ENCODE results near the gene ALG11.
"Not testable (repeated sequence)": the region's sequence is repeated elsewhere in the genome, so short reads cannot be mapped to it uniquely, and the experiment has no call there.

The ALG11 gene

DNA sequence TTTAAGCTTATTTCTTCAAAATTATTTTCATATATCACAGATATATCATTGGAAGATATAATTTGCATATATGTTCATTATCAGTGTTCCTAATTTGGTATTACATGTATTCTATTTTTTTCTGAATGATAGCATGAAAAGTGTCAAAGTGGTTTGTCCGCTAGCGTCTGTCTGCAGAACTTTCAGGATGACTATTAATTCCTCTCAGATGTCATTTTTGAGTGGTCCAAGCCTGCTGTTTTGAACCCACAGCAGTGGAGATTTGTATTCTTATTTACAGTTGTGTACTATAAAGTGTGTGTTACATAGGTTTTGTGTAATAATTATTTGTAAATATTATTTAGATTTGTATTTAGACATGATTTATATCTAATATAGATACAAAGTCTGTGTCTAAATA is 20.8 kb downstream of the ALG11 start:
- DNase-seq: no peak

DNA sequence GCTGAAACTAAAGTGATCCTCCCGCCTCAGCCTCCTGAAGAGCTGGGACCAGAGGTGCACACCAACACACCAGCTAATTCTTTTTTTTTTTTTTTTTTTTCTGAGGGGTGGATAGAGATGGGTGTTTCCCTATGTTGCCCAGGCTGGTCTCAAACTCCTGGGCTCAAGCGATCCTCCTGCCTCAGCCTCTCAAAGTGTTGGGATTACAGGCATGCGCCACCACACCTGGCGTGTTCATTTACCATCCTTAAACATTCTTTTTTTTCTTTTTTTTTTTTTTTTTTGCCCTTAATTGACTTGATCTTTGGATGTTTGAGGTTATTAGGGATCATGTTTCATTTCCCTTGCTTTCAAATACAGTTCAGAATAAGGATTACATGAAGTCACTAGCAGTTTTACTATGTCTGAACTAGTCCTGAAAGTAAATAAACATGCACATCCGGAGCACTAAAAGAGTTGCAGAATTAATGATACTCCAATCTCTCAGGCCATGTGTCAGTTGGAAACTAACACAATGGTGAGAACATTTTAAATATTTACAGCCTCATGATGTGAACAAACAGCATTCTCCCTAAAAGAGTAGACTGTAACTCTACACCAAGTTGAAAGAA is 22.5 kb downstream of the ALG11 start:
- DNase-seq: no peak

DNA sequence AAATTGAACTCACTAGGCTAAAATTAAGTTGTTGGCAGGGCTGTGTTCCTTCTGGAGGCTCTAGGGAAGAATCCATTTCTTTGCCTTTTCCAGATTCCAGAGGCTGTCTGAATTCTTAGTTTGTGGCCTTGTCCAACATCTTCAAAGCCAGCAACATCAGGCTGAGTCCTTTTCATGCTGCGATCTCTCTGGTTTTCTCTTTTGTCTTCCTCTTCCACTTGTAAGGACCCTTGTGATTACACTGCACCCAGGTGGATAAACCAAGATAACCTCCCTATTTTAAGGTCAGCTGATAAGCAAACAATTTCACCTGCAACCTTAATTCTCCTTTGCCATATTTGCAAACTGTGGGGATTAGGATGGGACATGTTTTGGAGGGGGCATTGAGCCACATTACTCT is 23.8 kb downstream of the ALG11 start:
- DNase-seq: no peak

DNA sequence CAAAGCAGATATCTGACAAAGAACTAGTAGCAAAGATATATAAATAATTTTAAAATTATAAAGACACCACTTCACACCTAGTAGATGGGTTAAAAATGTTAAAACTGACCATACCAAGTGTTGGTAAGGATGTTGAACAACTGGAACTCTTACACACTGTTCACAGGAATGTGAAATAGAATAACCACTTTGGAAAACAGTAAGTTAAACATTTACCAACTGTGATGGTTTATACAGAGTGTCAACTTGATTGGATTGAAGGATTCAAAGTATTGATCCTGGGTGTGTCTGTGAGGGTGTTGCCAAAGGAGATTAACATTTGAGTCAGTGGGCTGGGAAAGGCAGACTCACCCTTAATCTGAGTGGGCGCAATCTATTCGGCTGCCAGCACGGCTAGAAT is 31.5 kb downstream of the ALG11 start:
- no peak for DNase-seq

DNA sequence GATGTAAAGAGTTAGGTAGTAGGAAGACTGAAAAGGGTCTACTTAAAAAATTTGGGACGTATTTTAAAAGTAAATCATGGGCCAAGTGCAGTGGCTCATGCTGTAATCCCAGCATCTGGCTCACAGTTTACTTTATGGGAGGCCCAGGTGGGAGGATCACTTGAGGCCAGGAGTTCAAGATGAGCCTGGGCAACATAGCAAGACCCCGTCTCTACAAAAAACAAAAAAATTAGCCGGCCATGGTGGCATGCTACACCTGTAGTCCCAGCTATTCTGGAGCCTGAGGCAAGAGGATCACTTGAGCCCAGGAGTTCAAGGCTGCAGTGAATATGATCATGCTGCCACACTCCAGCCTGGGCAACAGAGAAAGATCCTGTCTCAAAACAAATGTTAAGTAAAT is 35.3 kb downstream of the ALG11 start:
- DNase-seq: no peak

DNA sequence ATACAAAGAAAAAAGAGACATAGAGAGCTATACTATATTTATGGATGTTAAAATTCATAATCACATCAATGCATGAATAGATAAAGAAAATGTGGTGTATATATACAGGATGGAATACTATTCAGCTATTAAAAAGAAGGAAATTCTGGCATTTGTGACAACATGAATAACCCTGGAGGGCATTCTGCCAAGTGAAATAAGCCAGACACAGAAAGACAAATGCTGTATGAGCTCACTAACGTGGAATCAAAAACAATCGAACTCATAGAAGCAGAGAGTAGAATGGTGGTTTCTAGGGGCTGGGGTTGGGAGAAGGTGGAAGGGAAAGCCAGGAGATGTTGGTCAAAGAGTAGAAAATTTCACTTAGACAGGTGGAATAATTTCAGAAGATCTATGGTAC is 36.3 kb downstream of the ALG11 start:
- no peak for DNase-seq

DNA sequence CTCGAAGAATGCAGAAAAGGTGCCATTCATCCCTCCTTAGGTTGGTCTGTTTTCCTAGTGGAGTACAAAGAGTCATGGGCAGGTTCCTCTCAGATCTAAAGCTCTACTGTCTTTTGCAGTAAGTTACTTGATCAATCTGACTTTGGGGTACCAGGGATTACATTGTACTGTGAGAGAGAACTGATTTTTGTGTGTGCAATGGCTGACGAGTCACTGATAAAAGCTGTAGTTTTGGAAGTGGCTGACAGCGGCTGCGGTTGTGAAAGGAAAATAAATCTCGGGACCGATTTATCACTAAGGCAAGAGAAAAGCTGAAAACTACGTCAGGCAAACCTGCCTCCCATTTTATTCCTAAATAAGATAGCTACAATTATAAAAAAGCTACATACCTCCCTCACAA is 39.2 kb downstream of the ALG11 start:
- no peak for DNase-seq

DNA sequence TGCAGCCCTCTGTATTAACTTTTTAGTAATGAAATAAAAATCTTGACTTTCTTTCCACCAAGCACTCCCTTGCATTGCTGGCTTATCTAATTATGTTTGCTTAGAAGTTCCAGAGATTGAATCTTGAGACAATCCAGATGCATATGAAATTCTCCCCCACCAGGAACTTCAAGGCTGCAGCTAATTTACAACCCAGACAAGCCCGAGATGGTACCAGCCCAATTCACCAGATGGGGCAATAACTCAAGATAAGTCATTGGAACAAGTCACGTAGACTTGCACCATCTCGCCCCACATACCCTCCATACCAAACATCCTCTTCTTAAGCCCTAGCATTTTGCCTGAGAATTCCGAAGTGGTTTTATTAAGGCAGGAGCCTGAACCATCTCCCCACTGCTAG is 41.3 kb downstream of the ALG11 start:
- no peak for DNase-seq

DNA sequence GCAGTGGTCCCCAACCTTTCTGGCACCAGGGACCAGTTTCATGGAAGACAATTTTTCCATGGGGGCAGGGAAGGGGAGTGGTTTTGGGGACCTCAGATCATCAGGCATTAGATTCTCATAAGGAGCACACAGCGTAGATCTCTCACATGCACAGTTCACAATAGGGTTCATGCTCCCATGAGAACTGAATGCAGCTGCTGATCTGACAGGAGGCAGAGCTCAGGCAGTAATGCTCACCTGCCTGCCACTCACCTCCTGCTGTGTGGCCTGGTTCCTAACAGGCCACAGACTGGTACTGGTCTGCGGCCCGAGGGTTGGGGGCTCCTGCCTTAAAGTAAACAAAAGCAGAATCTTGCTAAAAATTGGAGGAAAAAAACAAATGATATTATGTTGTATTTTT is 48.9 kb downstream of the ALG11 start:
- DNase-seq: not testable (repeated sequence)

DNA sequence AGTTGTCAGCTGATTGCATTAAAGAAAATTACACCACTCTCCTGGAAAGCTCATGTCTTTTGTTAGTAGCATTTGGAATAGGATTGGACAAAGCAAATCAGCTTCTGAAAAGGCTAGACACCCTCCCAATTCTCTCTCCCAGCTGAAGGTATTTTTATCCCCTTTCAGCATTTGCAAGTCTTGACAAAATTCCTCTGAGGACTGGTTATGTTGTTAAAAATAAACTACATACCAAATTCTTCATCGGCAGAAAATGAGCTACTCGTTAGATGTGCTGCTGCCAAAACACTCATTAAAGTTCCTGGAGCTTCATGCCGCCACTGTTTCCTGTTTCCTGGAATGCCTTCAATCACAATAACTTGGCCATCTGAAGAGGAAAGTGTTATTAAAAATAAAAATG is 49.4 kb downstream of the ALG11 start:
- no peak for DNase-seq

DNA sequence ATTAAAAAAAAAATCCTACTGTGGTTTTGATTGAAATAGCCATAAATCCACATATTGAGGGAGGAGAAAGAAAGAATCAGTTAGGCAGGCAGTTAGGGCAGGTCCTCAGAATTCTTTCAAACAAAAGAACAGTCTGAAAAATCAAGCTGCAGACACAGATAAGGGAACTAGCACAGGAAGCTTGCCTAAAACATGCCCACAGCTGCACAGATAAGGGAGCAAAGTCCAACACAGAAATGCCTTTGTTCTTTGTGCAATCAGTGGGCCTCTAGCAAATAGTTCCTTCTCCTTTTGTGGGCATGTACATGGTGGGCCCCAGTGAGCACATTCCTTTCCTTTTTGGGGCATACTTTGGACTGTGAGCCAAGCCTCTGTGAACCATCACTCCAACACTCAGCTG is 55.0 kb downstream of the ALG11 start:
- DNase-seq: peak in 1 of 3 donors; percentile 3

DNA sequence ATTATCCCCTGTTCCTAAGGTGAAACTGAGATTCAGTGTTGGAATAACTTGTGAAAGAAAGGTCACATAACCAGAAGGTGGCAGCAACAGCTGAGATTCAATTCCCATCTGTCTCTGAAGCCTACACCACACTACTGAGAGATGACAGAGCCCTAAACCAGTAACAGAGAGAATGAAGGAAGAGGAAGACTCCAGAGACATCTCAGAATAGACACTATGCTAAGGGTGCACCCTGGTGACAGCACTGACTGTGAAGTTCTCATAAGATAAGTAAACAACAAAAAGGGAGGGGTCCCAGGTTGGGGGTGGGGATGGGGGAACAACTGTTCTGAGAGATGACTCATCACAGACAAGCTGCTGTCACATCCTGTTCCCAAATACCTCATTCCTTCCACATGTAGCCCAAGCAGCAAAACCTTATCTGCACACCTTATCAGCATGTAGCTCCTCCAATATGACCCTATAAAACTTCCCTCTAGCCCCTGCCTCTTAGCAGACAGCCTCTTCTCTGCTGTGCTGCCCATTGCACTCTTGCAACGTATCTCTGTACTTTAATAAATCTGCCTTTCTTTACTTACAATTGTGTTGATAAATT is 58.8 kb downstream of the ALG11 start:
- peak in 2 of 3 donors; percentile 7 to 12 for DNase-seq
